HuH-7 (cell line): Measurements from ENCODE around the gene WDFY4.

Source experiments
- DNase-seq: peaks from one replicate; pipeline ENCODE4 v3.0.0; 2011; ENCODE audit warnings: low spot score

The WDFY4 gene

GRCh38 chr10:48817141-48817540 is 132.5 kb downstream of the WDFY4 start:
- no peak for DNase-seq

GRCh38 chr10:48818081-48818480 is 133.4 kb downstream of the WDFY4 start:
- no peak for DNase-seq

GRCh38 chr10:48818861-48819520 is 134.3 kb downstream of the WDFY4 start:
- DNase-seq: no peak

GRCh38 chr10:48819783-48820182 is 135.1 kb downstream of the WDFY4 start:
- DNase-seq: no peak

- no peak for DNase-seq
Observed at GRCh38 chr10:48820231-48820630, 135.6 kb downstream of the WDFY4 start.

- DNase-seq: no peak
Observed at GRCh38 chr10:48820699-48821098, 136.0 kb downstream of the WDFY4 start.

- no peak for DNase-seq
Observed at GRCh38 chr10:48821111-48821510, 136.4 kb downstream of the WDFY4 start.

GRCh38 chr10:48821692-48822091 is 137.0 kb downstream of the WDFY4 start:
- no peak for DNase-seq

- no peak for DNase-seq
Observed at GRCh38 chr10:48833674-48834073, 149.0 kb downstream of the WDFY4 start.

GRCh38 chr10:48834189-48834965 is 149.7 kb downstream of the WDFY4 start:
- DNase-seq: no peak

GRCh38 chr10:48835781-48836180 is 151.1 kb downstream of the WDFY4 start:
- DNase-seq: no peak

GRCh38 chr10:48836605-48837004 is 151.9 kb downstream of the WDFY4 start:
- no peak for DNase-seq

GRCh38 chr10:48838834-48839233 is 154.2 kb downstream of the WDFY4 start:
- no peak for DNase-seq

GRCh38 chr10:48839809-48840679 is 155.4 kb downstream of the WDFY4 start:
- DNase-seq: no peak

GRCh38 chr10:48842231-48842630 is 157.6 kb downstream of the WDFY4 start:
- DNase-seq: no peak

GRCh38 chr10:48843198-48843597 is 158.5 kb downstream of the WDFY4 start:
- no peak for DNase-seq

- DNase-seq: no peak
Observed at GRCh38 chr10:48844616-48845015, 159.9 kb downstream of the WDFY4 start.

- DNase-seq: no peak
Observed at GRCh38 chr10:48845512-48845911, 160.8 kb downstream of the WDFY4 start.

GRCh38 chr10:48847691-48848090 is 163.0 kb downstream of the WDFY4 start:
- no peak for DNase-seq

- DNase-seq: no peak
Observed at GRCh38 chr10:48856855-48857254, 172.2 kb downstream of the WDFY4 start.

GRCh38 chr10:48872234-48872633 is 187.6 kb downstream of the WDFY4 start:
- DNase-seq: no peak

GRCh38 chr10:48878091-48878490 is 193.4 kb downstream of the WDFY4 start:
- DNase-seq: no peak

- DNase-seq: no peak
Observed at GRCh38 chr10:48879451-48879850, 194.8 kb downstream of the WDFY4 start.
